ENCODE measurements around the gene VSX2.
"Not testable (repeated sequence)": the region's sequence is repeated elsewhere in the genome, so short reads cannot be mapped to it uniquely, and the experiment has no call there.

The VSX2 gene

GRCh38 chr14:74259513-74259912 lies 20.3 kb downstream of the VSX2 start:
- DNase-seq (ENCODE audit: low read depth in 2 of 2) = no peak

GRCh38 chr14:74260525-74261233 lies 21.4 kb downstream of the VSX2 start:
- no peak for DNase-seq (ENCODE audit: low read depth in 2 of 2)

GRCh38 chr14:74261288-74261687 lies 22.0 kb downstream of the VSX2 start:
- DNase-seq (ENCODE audit: low read depth in 2 of 2) = no peak

DNA sequence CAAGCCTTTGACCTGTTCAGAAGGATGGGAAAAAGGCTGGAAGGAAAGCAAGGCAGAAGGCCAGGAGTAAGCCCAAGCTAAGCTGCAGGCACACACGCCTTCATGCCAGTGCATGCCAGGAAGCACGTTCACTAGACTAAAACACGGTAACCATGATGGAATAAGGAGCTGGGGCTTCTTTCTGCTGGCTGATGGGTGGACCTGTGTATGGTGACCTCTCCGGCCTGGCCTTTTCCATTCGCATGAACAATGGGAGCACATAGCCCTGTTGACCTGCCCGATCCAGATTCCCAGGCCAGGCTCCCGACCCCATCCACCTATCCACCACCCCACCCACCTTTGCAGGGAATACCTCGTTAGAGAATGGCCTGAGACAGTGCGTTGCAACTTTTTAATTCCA lies 22.8 kb downstream of the VSX2 start:
- DNase-seq (ENCODE audit: low read depth in 2 of 2) = no peak

- DNase-seq (ENCODE audit: low read depth in 2 of 2) = no peak
Measured at GRCh38 chr14:74263181-74263580, 23.9 kb downstream of the VSX2 start.

- no peak for DNase-seq (ENCODE audit: low read depth in 2 of 2)
Measured at GRCh38 chr14:74263921-74264320, 24.7 kb downstream of the VSX2 start.

- no peak for DNase-seq (ENCODE audit: low read depth in 2 of 2)
Measured at GRCh38 chr14:74265301-74265965, 26.2 kb downstream of the VSX2 start.

- DNase-seq (ENCODE audit: low read depth in 2 of 2) = no peak
Measured at GRCh38 chr14:74267588-74267987, 28.3 kb downstream of the VSX2 start.

DNA sequence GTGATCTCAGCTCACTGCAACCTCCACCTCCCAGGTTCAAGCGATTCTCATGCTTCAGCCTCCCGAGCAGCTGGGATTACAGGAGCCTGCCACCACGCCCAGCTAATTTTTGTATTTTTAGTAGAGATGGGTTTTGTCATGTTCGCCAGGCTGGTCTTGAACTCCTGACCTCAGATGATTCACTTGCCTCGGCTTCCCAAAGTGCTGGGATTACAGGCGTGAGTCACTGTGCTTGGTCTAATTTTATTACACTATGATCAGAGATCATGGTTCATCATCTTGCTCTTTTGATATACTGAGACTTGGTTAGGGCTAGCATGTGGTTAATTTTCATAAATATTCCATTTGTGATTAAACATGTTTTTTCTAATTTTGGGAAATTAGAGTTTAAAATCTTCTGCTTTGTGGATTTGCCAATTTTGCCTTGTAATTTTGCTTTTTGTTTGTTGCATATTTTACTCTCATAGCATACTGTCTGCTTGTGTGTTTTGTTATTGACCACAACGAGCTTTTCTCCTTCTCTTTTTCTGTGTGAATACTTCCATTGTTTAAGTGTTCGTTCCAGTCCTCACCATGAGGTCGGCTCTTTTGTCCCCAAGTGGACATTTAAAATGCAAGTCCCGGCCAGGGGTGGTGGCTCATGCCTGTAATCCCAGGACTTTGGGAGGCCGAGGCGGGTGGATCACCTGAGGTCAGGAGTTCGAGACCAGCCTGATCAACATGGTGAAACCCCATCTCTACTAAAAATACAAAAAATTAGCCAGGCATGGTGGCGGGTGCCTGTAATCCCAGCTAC lies 31.3 kb downstream of the VSX2 start:
- not testable (repeated sequence) for DNase-seq (ENCODE audit: low read depth in 2 of 2)

- no peak for DNase-seq (ENCODE audit: low read depth in 2 of 2)
Measured at GRCh38 chr14:74271365-74271764, 32.1 kb downstream of the VSX2 start.

GRCh38 chr14:74275241-74275841 lies 36.1 kb downstream of the VSX2 start:
- no peak for DNase-seq (ENCODE audit: low read depth in 2 of 2)

DNA sequence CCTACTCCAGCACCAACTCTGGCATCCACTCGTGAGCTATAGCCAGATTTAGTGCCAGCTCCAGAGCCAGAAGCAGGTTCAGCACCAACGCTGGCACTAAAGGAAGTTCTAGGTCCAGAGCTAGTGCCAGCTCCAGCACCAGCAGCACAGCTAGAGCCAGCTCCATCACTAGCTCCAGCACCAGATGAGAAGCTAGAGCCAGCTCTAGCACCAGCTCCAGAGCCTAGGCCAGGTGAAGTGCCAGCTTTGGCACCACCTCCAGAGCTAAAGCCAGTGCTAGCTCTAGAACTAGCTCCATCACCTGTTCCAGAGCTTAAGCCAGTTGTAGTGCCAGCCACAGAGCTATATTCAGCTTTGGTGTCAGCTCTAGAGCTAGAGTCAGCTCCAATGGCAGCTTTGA lies 38.8 kb downstream of the VSX2 start:
- DNase-seq (ENCODE audit: low read depth in 2 of 2) = no peak

GRCh38 chr14:74281069-74281468 lies 41.8 kb downstream of the VSX2 start:
- DNase-seq (ENCODE audit: low read depth in 2 of 2) = no peak

GRCh38 chr14:74286736-74287135 lies 47.5 kb downstream of the VSX2 start:
- no peak for DNase-seq (ENCODE audit: low read depth in 2 of 2)

GRCh38 chr14:74289801-74290200 lies 50.6 kb downstream of the VSX2 start:
- no peak for DNase-seq (ENCODE audit: low read depth in 2 of 2)

DNA sequence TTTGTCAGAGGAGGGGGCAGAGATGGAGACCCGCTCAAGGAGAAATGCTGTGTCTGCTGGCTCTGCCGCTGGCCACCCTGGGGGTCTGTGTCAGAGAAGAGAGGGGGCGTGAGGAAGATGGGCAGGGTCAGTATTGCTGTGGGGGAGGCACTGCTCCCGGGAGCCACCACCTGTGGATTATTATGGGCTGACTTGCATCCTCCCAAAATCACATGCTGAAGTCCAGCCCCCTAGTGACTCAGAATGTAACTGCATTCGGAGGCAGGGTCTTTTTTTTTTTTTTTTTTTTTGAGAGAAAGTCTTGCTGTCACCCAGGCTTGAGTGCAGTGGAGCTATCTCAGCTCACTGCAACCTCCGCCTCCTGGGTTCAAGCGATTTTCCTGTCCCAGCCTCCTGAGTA lies 51.2 kb downstream of the VSX2 start:
- no peak for DNase-seq (ENCODE audit: low read depth in 2 of 2)

GRCh38 chr14:74292061-74292460 lies 52.8 kb downstream of the VSX2 start:
- DNase-seq (ENCODE audit: low read depth in 2 of 2) = no peak

- DNase-seq (ENCODE audit: low read depth in 2 of 2) = no peak
Measured at GRCh38 chr14:74293606-74294005, 54.4 kb downstream of the VSX2 start.

GRCh38 chr14:74296037-74296467 lies 56.8 kb downstream of the VSX2 start:
- DNase-seq (ENCODE audit: low read depth in 2 of 2) = no peak

DNA sequence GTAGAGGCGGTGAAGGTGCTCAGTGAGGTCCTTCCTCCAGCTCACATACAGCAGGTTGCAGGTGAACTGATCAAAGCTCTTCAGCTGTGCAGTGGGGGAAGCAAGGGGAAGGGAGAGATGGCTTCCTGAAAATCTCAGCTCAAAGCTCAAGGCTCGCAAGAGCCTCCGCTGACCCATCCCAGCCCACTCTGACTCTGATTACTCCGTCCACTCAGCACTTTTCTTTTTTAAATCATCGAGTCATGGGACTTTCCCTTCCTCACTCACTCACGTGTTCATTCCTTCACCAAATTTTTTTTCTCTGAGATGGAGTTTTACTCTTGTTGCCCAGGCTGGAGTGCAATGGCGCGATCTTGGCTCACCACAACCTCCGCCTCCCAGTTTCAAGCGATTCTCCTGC lies 58.7 kb downstream of the VSX2 start:
- DNase-seq (ENCODE audit: low read depth in 2 of 2) = no peak

GRCh38 chr14:74299061-74299545 lies 59.9 kb downstream of the VSX2 start:
- DNase-seq (ENCODE audit: low read depth in 2 of 2) = no peak

DNA sequence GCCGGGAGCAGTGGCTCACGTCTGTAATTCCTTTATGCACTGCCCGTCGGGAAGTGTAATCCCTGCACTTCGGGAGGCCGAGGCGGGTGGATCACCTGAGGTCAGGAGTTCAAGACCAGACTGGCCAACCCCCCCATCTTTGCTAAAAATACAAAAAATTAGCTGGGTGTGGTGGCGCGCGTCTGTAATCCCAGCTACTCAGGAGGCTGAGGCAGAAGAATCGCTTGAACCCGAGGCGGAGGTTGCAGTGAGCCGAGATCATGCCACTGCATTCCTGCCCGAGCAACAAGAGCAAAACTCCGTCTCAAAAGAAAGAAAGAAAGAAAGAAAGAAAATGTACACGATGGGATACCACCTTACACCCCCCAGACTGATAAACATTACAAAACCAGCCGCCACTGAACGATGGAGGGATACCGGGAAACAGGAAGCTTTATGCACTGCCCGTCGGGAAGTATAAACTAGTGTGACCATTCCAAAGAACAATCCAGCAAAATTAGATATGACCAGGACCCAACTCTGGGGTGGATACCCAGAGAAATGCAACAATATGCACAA lies 62.4 kb downstream of the VSX2 start:
- DNase-seq (ENCODE audit: low read depth in 2 of 2) = no peak

Measured in stimulated activated CD4-positive, alpha-beta T cell treated with anti-CD3 and anti-CD28 coated beads, Interleukin-12 subunit alpha, Interleukin-12 subunit beta, amount 100 ng/mL, for 24 hours (primary cell).